IMR-90 (cell line): ENCODE data around the gene AOX1. TPM values are rescaled to one million over a fixed set of nuclear protein-coding genes. Genes with fewer than 3 reads are reported as not detected.
A peak's percentile ranks its signal among the peaks of the same experiment; 100 is the strongest.

Experiments
- ATAC-seq: fragments of 200-7000 bp; cut with Tn5 transposase; 2 replicates; pipeline ENCODE4 v1.9.1; 2020; ENCODE audit warnings: low read depth, mild to moderate bottlenecking, moderate library complexity
- BruUV-seq: library from RNA; stranded (reverse); fragments of 400-500 nt; replicated peaks from 2 replicates; lab custom pipeline; 2021; lab: Mats Ljungman, UMichigan
- CTCF ChIA-PET: fragments of 300-600 bp; formaldehyde crosslinking; extraction: SDS; loops from one replicate; lab custom pipeline; 2021; ENCODE audit warnings: antibody characterized with exemption; lab: Yijun Ruan, JAX
- POLR2A ChIA-PET: fragments of 300-600 bp; sonication (Branson Sonifier 250); formaldehyde crosslinking; loops from one replicate; lab custom pipeline; 2022; ENCODE audit warnings: antibody characterized with exemption; ENCODE audit not compliant: unreplicated experiment; lab: Charles Lee
- DNase-seq: peaks from one replicate; pipeline ENCODE4 v3.0.0; 2013
- H2AFZ ChIP-seq: replicated peaks from 2 replicates; pipeline ENCODE3; 2013; ENCODE audit warnings: low read length, mild to moderate bottlenecking; ENCODE audit not compliant: poor library complexity
- H2AK5ac ChIP-seq: 2 replicates; pipeline ENCODE4 v1.6.1; 2013; ENCODE audit warnings: low read depth, low read length, inconsistent platforms
- H2AK9ac ChIP-seq: replicated peaks from 2 replicates; pipeline ENCODE3; 2013; ENCODE audit warnings: mild to moderate bottlenecking, low read depth, low read length, moderate library complexity; ENCODE audit not compliant: poor library complexity
- H2BK120ac ChIP-seq: 2 replicates; pipeline ENCODE4 v1.6.1; 2013; ENCODE audit warnings: low read depth, low read length, inconsistent platforms
- H2BK15ac ChIP-seq: 3 replicates; pipeline ENCODE4 v1.6.1; 2013; ENCODE audit warnings: low read depth, low read length, inconsistent platforms
- H2BK20ac ChIP-seq: 2 replicates; pipeline ENCODE4 v1.6.1; 2013; ENCODE audit warnings: low read depth, mild to moderate bottlenecking, inconsistent platforms, low read length, moderate library complexity
- H2BK5ac ChIP-seq: 2 replicates; pipeline ENCODE4 v1.6.1; 2013; ENCODE audit warnings: mild to moderate bottlenecking, low read depth, low read length, inconsistent platforms; ENCODE audit not compliant: poor library complexity, severe bottlenecking
- H3K14ac ChIP-seq: replicated peaks from 2 replicates; pipeline ENCODE4 v1.6.1; 2013; ENCODE audit warnings: low read depth, low read length, inconsistent platforms
- H3K18ac ChIP-seq: 2 replicates; pipeline ENCODE4 v1.6.1; 2013; ENCODE audit warnings: low read depth, low read length, control low read depth
- H3K23ac ChIP-seq: 2 replicates; pipeline ENCODE4 v1.6.1; 2013; ENCODE audit warnings: low read depth, low read length, inconsistent platforms
- H3K27ac ChIP-seq: 2 replicates; pipeline ENCODE4 v1.5.1; 2013; ENCODE audit warnings: mild to moderate bottlenecking, control low read depth, low read length; ENCODE audit not compliant: insufficient read depth
- H3K27me3 ChIP-seq: 2 replicates; pipeline ENCODE4 v1.6.1; 2013; ENCODE audit warnings: low read length; ENCODE audit not compliant: control insufficient read depth, insufficient read depth
- H3K36me3 ChIP-seq: 2 replicates; pipeline ENCODE4 v1.6.1; 2013; ENCODE audit warnings: low read length, mixed read lengths; ENCODE audit not compliant: control insufficient read depth, insufficient read depth
- H3K4ac ChIP-seq: 2 replicates; pipeline ENCODE4 v1.6.1; 2013; ENCODE audit warnings: low read depth, low read length, inconsistent platforms
- H3K4me1 ChIP-seq: 2 replicates; pipeline ENCODE4 v1.6.1; 2013; ENCODE audit warnings: low read length, mixed read lengths; ENCODE audit not compliant: control insufficient read depth, insufficient read depth
- H3K4me2 ChIP-seq: 2 replicates; pipeline ENCODE4 v1.6.1; 2013; ENCODE audit warnings: low read depth, mild to moderate bottlenecking, control low read depth, low read length, moderate library complexity
- H3K4me3 ChIP-seq: 2 replicates; pipeline ENCODE4 v1.5.1; 2013; ENCODE audit warnings: low read depth, mild to moderate bottlenecking, control low read depth, low read length, moderate library complexity; ENCODE audit not compliant: insufficient read depth
- H3K56ac ChIP-seq: 2 replicates; pipeline ENCODE4 v1.6.1; 2013; ENCODE audit warnings: low read length, inconsistent platforms; ENCODE audit not compliant: insufficient read depth; ENCODE audit errors: extremely low read depth
- H3K79me1 ChIP-seq, 2 experiments: 2 replicates each; pipeline ENCODE4 v1.6.1; 2013; ENCODE audit warnings: low read length in 2 of 2, inconsistent platforms in 1 of 2, low read depth in 1 of 2
- H3K9ac ChIP-seq: 2 replicates; pipeline ENCODE4 v1.6.1; 2013; ENCODE audit warnings: low read depth, low read length, control low read depth
- H3K9me1 ChIP-seq: 2 replicates; pipeline ENCODE4 v1.6.1; 2013; ENCODE audit warnings: low read length, inconsistent platforms; ENCODE audit not compliant: insufficient read depth
- H3K9me3 ChIP-seq: 2 replicates; pipeline ENCODE4 v1.6.1; 2013; ENCODE audit warnings: low read length; ENCODE audit not compliant: control insufficient read depth, insufficient read depth
- H4K20me1 ChIP-seq: 2 replicates; pipeline ENCODE4 v1.6.1; 2013; ENCODE audit warnings: low read length, inconsistent platforms; ENCODE audit not compliant: insufficient read depth
- H4K5ac ChIP-seq: 2 replicates; pipeline ENCODE4 v1.6.1; 2013; ENCODE audit warnings: mild to moderate bottlenecking, low read depth, low read length, control low read depth
- H4K8ac ChIP-seq, 2 experiments: 2 replicates each; pipeline ENCODE4 v1.6.1; 2013; ENCODE audit warnings: low read depth in 2 of 2, low read length in 2 of 2, control low read depth in 1 of 2, inconsistent platforms in 1 of 2
- H4K91ac ChIP-seq: 2 replicates; pipeline ENCODE4 v1.6.1; 2013; ENCODE audit warnings: low read depth, low read length, inconsistent platforms; ENCODE audit not compliant: insufficient read depth
- BHLHE40 ChIP-seq: fragments of 150-350 bp; IDR thresholded peaks from 2 replicates; pipeline ENCODE4 v1.6.1; 2016; ENCODE audit warnings: mild to moderate bottlenecking, low read depth, low read length
- CEBPB ChIP-seq: IDR thresholded peaks from 2 replicates; pipeline ENCODE4 v1.6.1; 2012; ENCODE audit warnings: low read depth, low read length, improper control_type of control experiment
- CHD1 ChIP-seq: IDR thresholded peaks from 2 replicates; pipeline ENCODE4 v1.6.1; 2012; ENCODE audit warnings: low read depth, low read length, improper control_type of control experiment
- FOS ChIP-seq: fragments of 150-350 bp; IDR thresholded peaks from 2 replicates; pipeline ENCODE4 v1.6.1; 2016; ENCODE audit warnings: low read depth, low read length
- MAZ ChIP-seq: IDR thresholded peaks from 2 replicates; pipeline ENCODE4 v1.6.1; 2012; ENCODE audit warnings: low read depth, mild to moderate bottlenecking, low read length, improper control_type of control experiment, moderate library complexity, borderline replicate concordance
- MXI1 ChIP-seq: IDR thresholded peaks from 2 replicates; pipeline ENCODE4 v1.6.1; 2012; ENCODE audit warnings: low read depth, mild to moderate bottlenecking, low read length, moderate library complexity, borderline replicate concordance
- POLR2A ChIP-seq: IDR thresholded peaks from 2 replicates; pipeline ENCODE4 v1.6.1; 2012; ENCODE audit warnings: mild to moderate bottlenecking, low read depth, low read length
- RAD21 ChIP-seq: IDR thresholded peaks from 2 replicates; pipeline ENCODE4 v1.6.1; 2012; ENCODE audit warnings: low read length, improper control_type of control experiment
- RCOR1 ChIP-seq: IDR thresholded peaks from 2 replicates; pipeline ENCODE4 v1.6.1; 2012; ENCODE audit warnings: mild to moderate bottlenecking, low read length, improper control_type of control experiment; ENCODE audit not compliant: insufficient replicate concordance
- RFX5 ChIP-seq: IDR thresholded peaks from 2 replicates; pipeline ENCODE4 v1.8.0; 2012; ENCODE audit warnings: low read depth, mild to moderate bottlenecking, low read length, moderate library complexity
- SMC3 ChIP-seq: fragments of 150-350 bp; IDR thresholded peaks from 2 replicates; pipeline ENCODE4 v1.6.1; 2016; ENCODE audit warnings: low read depth, mild to moderate bottlenecking, antibody characterized with exemption, low read length, moderate library complexity
- WGBS, 2 experiments: methylation state at CpG; one replicate each; pipeline versions ENCODE4 v1.1.5 to v1.1.7; 2013; ENCODE audit warnings: missing lambda C conversion rate in 2 of 2; ENCODE audit not compliant: insufficient read length in 1 of 2; ENCODE audit errors: extremely low coverage in 2 of 2; 5-methylcytosine and 5-hydroxymethylcytosine counted together
- dilution Hi-C: fragments of 300-500 bp; cut with HindIII; formaldehyde crosslinking; loops from one replicate; pipeline ENCODE4 v1.14.3; 2018; ENCODE audit warnings: low sequenced_read_pairs; ENCODE audit not compliant: unreplicated experiment
- in situ Hi-C: fragments of 300-500 bp; cut with MboI; formaldehyde crosslinking; loops from 3 replicates; pipeline ENCODE4 v1.14.3; 2019; ENCODE audit warnings: low sequenced_read_pairs, inconsistent platforms, mixed read lengths
- intact Hi-C: fragments of 100-400 bp; cut with micrococcal nuclease; formaldehyde crosslinking; loops from 2 replicates; pipeline ENCODE4 v1.10.0; 2022
- polyA plus RNA-seq, 3 experiments: library from polyadenylated mRNA; depleted of rRNA; stranded (reverse); fragments of >200 nt; gene quantifications; 2 replicates each; pipeline ENCODE4 v1.2.3, GENCODE V29; 2012; ENCODE audit warnings: low replicate concordance in 1 of 3
- total RNA-seq: library from RNA; depleted of rRNA; stranded (reverse); fragments of >200 nt; gene quantifications from 2 replicates; pipeline ENCODE4 v1.2.3, GENCODE V29; 2012
- TF ChIP-seq, protein P1 (sequence below): conservative IDR thresholded peaks from 2 replicates; pipeline ENCODE4 v1.5.1; 2012; ENCODE audit warnings: mild to moderate bottlenecking, low read depth, low read length, improper control_type of control experiment
- TF ChIP-seq, protein P2 (sequence below): fragments of 150-350 bp; IDR thresholded peaks from 2 replicates; pipeline ENCODE4 v1.6.1; 2017; ENCODE audit warnings: mild to moderate bottlenecking, antibody characterized with exemption, low read length, low read depth
- TF ChIP-seq, protein P3 (sequence below): fragments of 150-350 bp; IDR thresholded peaks from 2 replicates; pipeline ENCODE4 v1.6.1; 2016; ENCODE audit warnings: low read depth, mild to moderate bottlenecking, low read length, moderate library complexity, borderline replicate concordance

AOX1 gene
- total and polyA plus RNA-seq, 2 of the 4 experiments (the other 2 are of a cell fraction), result 21.7 to 59.9 TPM

DNA sequence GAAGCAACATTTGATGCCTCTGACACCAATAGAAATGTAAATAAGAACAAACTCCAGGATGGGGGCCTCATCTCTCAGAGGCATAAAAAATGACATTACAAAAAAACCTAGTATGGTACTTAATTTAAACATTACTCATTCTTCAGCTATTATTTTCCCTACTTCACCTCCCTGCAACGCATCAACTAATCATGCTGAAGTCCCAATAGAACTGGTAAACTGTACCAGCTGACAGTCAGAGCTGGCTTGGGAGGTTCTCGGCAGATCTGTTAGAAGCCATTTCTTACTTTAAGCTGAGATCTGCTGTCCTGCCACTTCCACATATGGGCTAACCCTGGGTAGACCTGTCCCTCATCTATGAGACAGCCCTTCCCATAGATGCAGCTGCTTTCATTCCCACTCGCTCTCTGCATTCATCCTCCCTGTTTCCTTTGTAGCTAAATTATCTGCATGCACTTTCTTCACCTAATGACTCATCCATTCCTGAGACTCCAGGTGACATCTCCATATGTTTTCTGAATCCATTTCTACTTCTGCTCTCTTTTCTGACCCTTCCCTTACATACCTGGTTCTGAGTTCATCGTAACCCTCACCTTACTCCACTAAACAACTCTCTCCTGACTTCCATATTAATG, 108.1 kb downstream of the AOX1 start:
- Histone ChIP-seq H3K36me3 (no peaks in the 10 kb centered on the region), H3K9me3 (no peaks in the 10 kb centered on the region), H4K8ac (no peak overlapping the region), H3K27ac (no peak overlapping the region), H2AK5ac (no peak overlapping the region), H3K9me1 (no peaks in the 10 kb centered on the region), H3K79me1 (no peaks in the 10 kb centered on the region), H2BK20ac (no peak overlapping the region), H3K27me3 (peaks cover 2% of the 10 kb centered on the region), H3K23ac (no peak overlapping the region), H2BK5ac (no peak overlapping the region), H4K5ac (no peak overlapping the region), H2AK9ac (no peak overlapping the region), H4K20me1 (no peaks in the 10 kb centered on the region), H4K91ac (no peak overlapping the region), H3K14ac (no peak overlapping the region), H2BK15ac (no peak overlapping the region), H2AFZ (peak overlapping the region; percentile 28), H3K4me1 (peaks cover 11% of the 10 kb centered on the region), H3K4ac (no peak overlapping the region), H3K4me2 (no peak overlapping the region), H3K9ac (no peak overlapping the region), H3K4me3 (no peak overlapping the region), H3K56ac (no peak overlapping the region), H3K18ac (no peak overlapping the region), H2BK120ac (no peak overlapping the region)
- intact Hi-C loops (no loop called here), in situ Hi-C loops (no loop called here), dilution Hi-C loops (no loop called here)
- TF ChIP-seq RCOR1 (no peak), MXI1 (no peak), BHLHE40 (no peak), CEBPB (no peak), POLR2A (no peak), CHD1 (no peak), MAZ (no peak), RFX5 (no peak), SMC3 (no peak), FOS (no peak), RAD21 (no peak)
- TF ChIP-seq, protein P1, sequence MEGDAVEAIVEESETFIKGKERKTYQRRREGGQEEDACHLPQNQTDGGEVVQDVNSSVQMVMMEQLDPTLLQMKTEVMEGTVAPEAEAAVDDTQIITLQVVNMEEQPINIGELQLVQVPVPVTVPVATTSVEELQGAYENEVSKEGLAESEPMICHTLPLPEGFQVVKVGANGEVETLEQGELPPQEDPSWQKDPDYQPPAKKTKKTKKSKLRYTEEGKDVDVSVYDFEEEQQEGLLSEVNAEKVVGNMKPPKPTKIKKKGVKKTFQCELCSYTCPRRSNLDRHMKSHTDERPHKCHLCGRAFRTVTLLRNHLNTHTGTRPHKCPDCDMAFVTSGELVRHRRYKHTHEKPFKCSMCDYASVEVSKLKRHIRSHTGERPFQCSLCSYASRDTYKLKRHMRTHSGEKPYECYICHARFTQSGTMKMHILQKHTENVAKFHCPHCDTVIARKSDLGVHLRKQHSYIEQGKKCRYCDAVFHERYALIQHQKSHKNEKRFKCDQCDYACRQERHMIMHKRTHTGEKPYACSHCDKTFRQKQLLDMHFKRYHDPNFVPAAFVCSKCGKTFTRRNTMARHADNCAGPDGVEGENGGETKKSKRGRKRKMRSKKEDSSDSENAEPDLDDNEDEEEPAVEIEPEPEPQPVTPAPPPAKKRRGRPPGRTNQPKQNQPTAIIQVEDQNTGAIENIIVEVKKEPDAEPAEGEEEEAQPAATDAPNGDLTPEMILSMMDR, result no peak
- TF ChIP-seq, protein P2, sequence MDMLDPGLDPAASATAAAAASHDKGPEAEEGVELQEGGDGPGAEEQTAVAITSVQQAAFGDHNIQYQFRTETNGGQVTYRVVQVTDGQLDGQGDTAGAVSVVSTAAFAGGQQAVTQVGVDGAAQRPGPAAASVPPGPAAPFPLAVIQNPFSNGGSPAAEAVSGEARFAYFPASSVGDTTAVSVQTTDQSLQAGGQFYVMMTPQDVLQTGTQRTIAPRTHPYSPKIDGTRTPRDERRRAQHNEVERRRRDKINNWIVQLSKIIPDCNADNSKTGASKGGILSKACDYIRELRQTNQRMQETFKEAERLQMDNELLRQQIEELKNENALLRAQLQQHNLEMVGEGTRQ, result no peak
- TF ChIP-seq, protein P3, sequence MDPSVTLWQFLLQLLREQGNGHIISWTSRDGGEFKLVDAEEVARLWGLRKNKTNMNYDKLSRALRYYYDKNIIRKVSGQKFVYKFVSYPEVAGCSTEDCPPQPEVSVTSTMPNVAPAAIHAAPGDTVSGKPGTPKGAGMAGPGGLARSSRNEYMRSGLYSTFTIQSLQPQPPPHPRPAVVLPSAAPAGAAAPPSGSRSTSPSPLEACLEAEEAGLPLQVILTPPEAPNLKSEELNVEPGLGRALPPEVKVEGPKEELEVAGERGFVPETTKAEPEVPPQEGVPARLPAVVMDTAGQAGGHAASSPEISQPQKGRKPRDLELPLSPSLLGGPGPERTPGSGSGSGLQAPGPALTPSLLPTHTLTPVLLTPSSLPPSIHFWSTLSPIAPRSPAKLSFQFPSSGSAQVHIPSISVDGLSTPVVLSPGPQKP, result no peak
- POLR2A ChIA-PET, result no interaction called here
- WGBS, 2 experiments, result 78% methylated on average over 3 of the region's 4 CpGs; no CpG with 5 or more reads in 1 of the 2 experiments
- CTCF ChIA-PET, result interaction anchor here (0.7 to 1.1 kb wide), 4 partner anchors 9 to 720 kb away, joined by 3 to 4 read pairs (median 3); no protein-coding TSS in a partner anchor
- DNase-seq (peak; percentile 17), ATAC-seq (no peak; the same call in 1 of the 2 replicates)
- BruUV-seq, result no TSS peak
